ENCODE data around the gene PGBD5. TPM values are rescaled to one million over a fixed set of nuclear protein-coding genes. Genes with fewer than 3 reads are reported as not detected.

Gene PGBD5
- total and polyA plus RNA-seq, 4 donors = 0.31 to 0.99 (median 0.57) TPM

- no peak for DNase-seq
- H3K27me3 ChIP-seq (ENCODE audit: control insufficient read depth in 1 of 2, insufficient read depth in 2 of 2, low read length in 1 of 2) = no peaks in the 10 kb centered on the region
- H3K36me3 ChIP-seq (ENCODE audit: control insufficient read depth in 1 of 2, insufficient read depth in 2 of 2, low read length in 1 of 2) = no peaks in the 10 kb centered on the region
- H3K27ac ChIP-seq (ENCODE audit: low read depth in 1 of 2, low read length in 2 of 2) = no peak overlapping the region
- intact Hi-C loops (cut with DNase I) = no loop called here
- peaks cover 8% of the 10 kb centered on the region for H3K9me3 ChIP-seq (ENCODE audit: control insufficient read depth, low read length)
- ATAC-seq (ENCODE audit: low FRiP score) = no peak
- WGBS, 2 donors = 95 to 100% methylated on average over 3 of the region's 3 CpGs
- no peaks in the 10 kb centered on the region for H3K4me1 ChIP-seq (ENCODE audit: control insufficient read depth in 1 of 2, insufficient read depth in 2 of 2, low read length in 2 of 2)
- H3K4me3 ChIP-seq (ENCODE audit: low read length in 2 of 2) = no peak overlapping the region
These were observed 46.7 kb downstream of the PGBD5 start for GRCh38 chr1:230379462-230379861.

GRCh38 chr1:230377851-230378250 is 48.3 kb downstream of the PGBD5 start:
- WGBS, 2 donors = 61 to 68% methylated on average over 2 of the region's 2 CpGs
- intact Hi-C loops (cut with DNase I) = no loop called here
- H3K27me3 ChIP-seq (ENCODE audit: control insufficient read depth in 1 of 2, insufficient read depth in 2 of 2, low read length in 1 of 2) = no peaks in the 10 kb centered on the region
- H3K9me3 ChIP-seq (ENCODE audit: control insufficient read depth, low read length) = peaks cover 8% of the 10 kb centered on the region
- no peak overlapping the region for H3K27ac ChIP-seq (ENCODE audit: low read depth in 1 of 2, low read length in 2 of 2)
- H3K4me3 ChIP-seq (ENCODE audit: low read length in 2 of 2) = no peak overlapping the region
- ATAC-seq (ENCODE audit: low FRiP score) (no peak), DNase-seq (no peak)
- no peaks in the 10 kb centered on the region for H3K36me3 ChIP-seq (ENCODE audit: control insufficient read depth in 1 of 2, insufficient read depth in 2 of 2, low read length in 1 of 2)
- H3K4me1 ChIP-seq (ENCODE audit: control insufficient read depth in 1 of 2, insufficient read depth in 2 of 2, low read length in 2 of 2) = no peaks in the 10 kb centered on the region

DNA sequence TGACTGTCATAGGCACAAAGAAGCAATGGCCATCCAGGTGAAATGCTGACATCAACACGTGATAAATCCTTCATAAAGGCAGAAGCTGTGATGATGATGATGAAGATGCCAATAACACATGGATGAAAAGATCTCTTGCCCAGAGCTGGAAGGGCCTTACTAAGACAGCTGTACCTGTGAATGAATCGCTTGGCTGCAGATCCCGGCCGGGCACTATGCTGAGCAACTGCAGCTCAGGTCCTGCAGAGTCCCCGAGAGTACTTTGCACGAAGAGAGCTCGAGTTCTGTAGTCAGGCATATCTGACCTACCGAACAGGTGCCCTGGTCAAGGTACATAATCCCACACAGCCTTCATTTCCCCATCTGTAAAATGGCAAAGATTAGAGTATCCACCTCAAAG is 48.8 kb downstream of the PGBD5 start:
- Histone ChIP-seq H3K27ac (ENCODE audit: low read depth in 1 of 2, low read length in 2 of 2) (no peak overlapping the region), H3K36me3 (ENCODE audit: control insufficient read depth in 1 of 2, insufficient read depth in 2 of 2, low read length in 1 of 2) (no peaks in the 10 kb centered on the region), H3K4me3 (ENCODE audit: low read length in 2 of 2) (no peak overlapping the region), H3K9me3 (ENCODE audit: control insufficient read depth, low read length) (peaks cover 8% of the 10 kb centered on the region), H3K27me3 (ENCODE audit: control insufficient read depth in 1 of 2, insufficient read depth in 2 of 2, low read length in 1 of 2) (no peaks in the 10 kb centered on the region), H3K4me1 (ENCODE audit: control insufficient read depth in 1 of 2, insufficient read depth in 2 of 2, low read length in 2 of 2) (no peaks in the 10 kb centered on the region)
- ATAC-seq (ENCODE audit: low FRiP score) = no peak
- intact Hi-C loops (cut with DNase I) = no loop called here
- 91 to 92% methylated on average over 8 of the region's 8 CpGs for WGBS, 2 donors
- DNase-seq = no peak

GRCh38 chr1:230376296-230376695 is 49.8 kb downstream of the PGBD5 start:
- 83 to 89% methylated on average over 4 of the region's 4 CpGs for WGBS, 2 donors
- intact Hi-C loops (cut with DNase I) = no loop called here
- DNase-seq (no peak), ATAC-seq (ENCODE audit: low FRiP score) (no peak)
- Histone ChIP-seq H3K27ac (ENCODE audit: low read depth in 1 of 2, low read length in 2 of 2) (no peak overlapping the region), H3K4me3 (ENCODE audit: low read length in 2 of 2) (no peak overlapping the region), H3K9me3 (ENCODE audit: control insufficient read depth, low read length) (peaks cover 8% of the 10 kb centered on the region), H3K27me3 (ENCODE audit: control insufficient read depth in 1 of 2, insufficient read depth in 2 of 2, low read length in 1 of 2) (no peaks in the 10 kb centered on the region), H3K4me1 (ENCODE audit: control insufficient read depth in 1 of 2, insufficient read depth in 2 of 2, low read length in 2 of 2) (no peaks in the 10 kb centered on the region), H3K36me3 (ENCODE audit: control insufficient read depth in 1 of 2, insufficient read depth in 2 of 2, low read length in 1 of 2) (no peaks in the 10 kb centered on the region)

- intact Hi-C loops (cut with DNase I) = no loop called here
- H3K36me3 ChIP-seq (ENCODE audit: control insufficient read depth in 1 of 2, insufficient read depth in 2 of 2, low read length in 1 of 2) = no peaks in the 10 kb centered on the region
- DNase-seq (no peak), ATAC-seq (ENCODE audit: low FRiP score) (no peak)
- H3K4me1 ChIP-seq (ENCODE audit: control insufficient read depth in 1 of 2, insufficient read depth in 2 of 2, low read length in 2 of 2) = no peaks in the 10 kb centered on the region
- H3K9me3 ChIP-seq (ENCODE audit: control insufficient read depth, low read length) = peaks cover 8% of the 10 kb centered on the region
- WGBS, 2 donors = 77 to 81% methylated on average over 6 of the region's 6 CpGs
- no peaks in the 10 kb centered on the region for H3K27me3 ChIP-seq (ENCODE audit: control insufficient read depth in 1 of 2, insufficient read depth in 2 of 2, low read length in 1 of 2)
- H3K4me3 ChIP-seq (ENCODE audit: low read length in 2 of 2) = no peak overlapping the region
- H3K27ac ChIP-seq (ENCODE audit: low read depth in 1 of 2, low read length in 2 of 2) = no peak overlapping the region
These were observed 50.4 kb downstream of the PGBD5 start for GRCh38 chr1:230375780-230376179.

GRCh38 chr1:230375147-230375546 is 51.0 kb downstream of the PGBD5 start:
- ATAC-seq (ENCODE audit: low FRiP score) = no peak
- H3K27ac ChIP-seq (ENCODE audit: low read depth in 1 of 2, low read length in 2 of 2) = no peak overlapping the region

DNA sequence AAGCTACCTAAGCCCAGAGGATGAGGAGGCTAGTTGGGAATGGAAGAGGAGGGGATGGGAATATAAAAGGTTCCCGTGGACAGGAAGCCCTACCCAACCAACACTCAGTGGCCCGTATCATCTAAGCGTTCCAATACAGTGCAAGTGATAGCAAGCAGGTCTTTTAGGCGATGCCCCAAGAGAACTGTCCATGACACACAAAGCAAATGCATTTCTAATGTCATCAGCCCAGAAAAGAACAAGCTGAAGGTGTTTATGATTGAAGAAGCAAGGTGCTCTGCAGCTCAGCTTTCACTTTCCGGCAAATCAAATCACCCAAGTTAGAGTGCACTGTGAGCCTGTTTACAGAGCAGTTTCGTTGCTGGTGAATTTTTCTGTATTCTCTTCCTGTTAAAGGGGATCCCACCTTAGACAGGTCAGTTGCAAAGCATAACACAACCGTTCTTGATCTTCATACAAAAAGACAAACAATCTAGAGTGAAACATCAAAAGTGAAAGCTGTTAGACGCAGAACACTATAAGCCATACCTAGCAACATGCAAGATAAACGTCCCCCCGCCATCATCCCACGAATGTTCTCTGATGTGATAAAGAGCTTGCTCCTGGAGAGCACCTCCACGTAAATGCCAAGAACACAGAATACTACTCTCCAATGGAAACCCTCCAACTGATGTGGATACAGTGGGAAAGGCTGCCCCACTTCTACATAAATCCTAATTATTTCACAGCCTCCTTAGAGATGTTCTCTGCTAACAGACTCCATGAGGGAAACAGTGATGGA is 54.0 kb downstream of the PGBD5 start:
- DNase-seq (no peak), ATAC-seq (ENCODE audit: low FRiP score) (no peak)
- no peaks in the 10 kb centered on the region for H3K36me3 ChIP-seq (ENCODE audit: control insufficient read depth in 1 of 2, insufficient read depth in 2 of 2, low read length in 1 of 2)
- no peak overlapping the region for H3K27ac ChIP-seq (ENCODE audit: low read depth in 1 of 2, low read length in 2 of 2)
- intact Hi-C loops (cut with DNase I) = no loop called here
- no peaks in the 10 kb centered on the region for H3K9me3 ChIP-seq (ENCODE audit: control insufficient read depth, low read length)
- no peaks in the 10 kb centered on the region for H3K27me3 ChIP-seq (ENCODE audit: control insufficient read depth in 1 of 2, insufficient read depth in 2 of 2, low read length in 1 of 2)
- WGBS, 2 donors = 83% methylated on average over 12 of the region's 12 CpGs
- H3K4me1 ChIP-seq (ENCODE audit: control insufficient read depth in 1 of 2, insufficient read depth in 2 of 2, low read length in 2 of 2) = no peaks in the 10 kb centered on the region
- H3K4me3 ChIP-seq (ENCODE audit: low read length in 2 of 2) = no peak overlapping the region

More at GRCh38 chr1:230375147-230375546, 51.0 kb downstream of the PGBD5 start:
- Histone ChIP-seq H3K4me3 (ENCODE audit: low read length in 2 of 2) (no peak overlapping the region), H3K36me3 (ENCODE audit: control insufficient read depth in 1 of 2, insufficient read depth in 2 of 2, low read length in 1 of 2) (no peaks in the 10 kb centered on the region), H3K9me3 (ENCODE audit: control insufficient read depth, low read length) (peaks cover 8% of the 10 kb centered on the region), H3K4me1 (ENCODE audit: control insufficient read depth in 1 of 2, insufficient read depth in 2 of 2, low read length in 2 of 2) (no peaks in the 10 kb centered on the region), H3K27me3 (ENCODE audit: control insufficient read depth in 1 of 2, insufficient read depth in 2 of 2, low read length in 1 of 2) (no peaks in the 10 kb centered on the region)
- intact Hi-C loops (cut with DNase I) = no loop called here
- no peak for DNase-seq
- WGBS, 2 donors = 74 to 75% methylated on average over 3 of the region's 3 CpGs

DNA sequence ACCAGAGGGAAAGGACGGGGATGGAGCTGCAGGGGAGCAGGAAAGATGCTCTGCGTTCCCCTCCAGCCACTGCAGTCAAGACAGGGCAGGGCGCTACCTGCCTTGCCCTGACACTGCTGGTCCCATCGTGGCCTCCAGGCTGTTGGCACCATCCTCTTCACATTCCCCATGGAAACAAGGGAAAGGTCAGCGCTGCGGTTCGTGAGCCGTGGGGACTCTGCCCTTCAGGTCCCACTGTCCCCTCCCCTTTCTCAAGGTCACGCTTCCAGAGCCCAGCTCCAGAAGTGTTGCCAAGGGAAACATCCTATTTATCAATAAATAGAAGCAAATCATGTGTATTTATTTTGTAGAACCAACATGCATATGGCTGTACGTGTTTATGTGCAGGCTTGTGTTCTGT is 56.0 kb downstream of the PGBD5 start:
- H3K4me1 ChIP-seq (ENCODE audit: control insufficient read depth in 1 of 2, insufficient read depth in 2 of 2, low read length in 2 of 2) = no peaks in the 10 kb centered on the region
- no peaks in the 10 kb centered on the region for H3K36me3 ChIP-seq (ENCODE audit: control insufficient read depth in 1 of 2, insufficient read depth in 2 of 2, low read length in 1 of 2)
- DNase-seq (no peak), ATAC-seq (ENCODE audit: low FRiP score) (no peak)
- no peaks in the 10 kb centered on the region for H3K9me3 ChIP-seq (ENCODE audit: control insufficient read depth, low read length)
- 83 to 87% methylated on average over 10 of the region's 10 CpGs for WGBS, 2 donors
- H3K27me3 ChIP-seq (ENCODE audit: control insufficient read depth in 1 of 2, insufficient read depth in 2 of 2, low read length in 1 of 2) = no peaks in the 10 kb centered on the region
- H3K4me3 ChIP-seq (ENCODE audit: low read length in 2 of 2) = no peak overlapping the region
- no peak overlapping the region for H3K27ac ChIP-seq (ENCODE audit: low read depth in 1 of 2, low read length in 2 of 2)
- intact Hi-C loops (cut with DNase I) = no loop called here

DNA sequence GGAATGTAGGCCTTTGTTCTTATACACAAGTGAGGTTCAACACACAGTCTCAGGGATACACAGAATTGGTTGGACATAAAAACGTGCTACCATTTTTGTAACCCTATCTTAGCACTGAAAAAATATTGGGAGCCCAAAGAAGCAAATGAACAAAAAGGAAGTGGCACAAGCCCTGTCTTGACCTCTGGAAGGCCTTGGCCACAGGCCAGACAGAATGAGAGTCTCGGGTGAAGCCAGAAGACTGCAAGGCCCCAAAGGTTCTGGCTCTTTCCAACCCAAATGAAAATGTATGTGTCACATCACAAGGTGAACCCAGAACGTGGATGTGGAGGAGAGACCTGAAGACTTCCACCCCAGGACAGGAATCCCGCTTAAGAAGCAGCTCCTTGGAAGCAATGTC is 57.3 kb downstream of the PGBD5 start:
- 74 to 82% methylated on average over 4 of the region's 4 CpGs for WGBS, 2 donors
- ATAC-seq (ENCODE audit: low FRiP score) (no peak), DNase-seq (no peak)
- Histone ChIP-seq H3K27me3 (ENCODE audit: control insufficient read depth in 1 of 2, insufficient read depth in 2 of 2, low read length in 1 of 2) (no peaks in the 10 kb centered on the region), H3K9me3 (ENCODE audit: control insufficient read depth, low read length) (no peaks in the 10 kb centered on the region), H3K27ac (ENCODE audit: low read depth in 1 of 2, low read length in 2 of 2) (no peak overlapping the region), H3K36me3 (ENCODE audit: control insufficient read depth in 1 of 2, insufficient read depth in 2 of 2, low read length in 1 of 2) (no peaks in the 10 kb centered on the region), H3K4me3 (ENCODE audit: low read length in 2 of 2) (no peak overlapping the region), H3K4me1 (ENCODE audit: control insufficient read depth in 1 of 2, insufficient read depth in 2 of 2, low read length in 2 of 2) (no peaks in the 10 kb centered on the region)
- intact Hi-C loops (cut with DNase I) = no loop called here

Measured in aorta (tissue), 5 donors.